ENCODE data around the gene AFP.
"Not testable (repeated sequence)": the region's sequence is repeated elsewhere in the genome, so short reads cannot be mapped to it uniquely, and the experiment has no call there.

AFP gene

GRCh38 chr4:73435984-73436383 is at the start of gene AFP:
TSS of gene AFP (plus strand) at chr4:73436221. CDS start at chr4:73436263, 42 bp downstream.
- Histone ChIP-seq H3K36me3 (ENCODE audit: control insufficient read depth, insufficient read depth, low read length) (no peaks in the 10 kb centered on the region), H3K4me3 (ENCODE audit: low read depth, low read length) (no peak within 1 kb of the TSS), H3K27ac (ENCODE audit: low read depth, low read length) (no peak within 1 kb of the TSS), H3K9me3 (ENCODE audit: control insufficient read depth, insufficient read depth, low read depth, low read length) (no peaks in the 10 kb centered on the region), H3K27me3 (ENCODE audit: control insufficient read depth, insufficient read depth, low read length) (no peaks in the 10 kb centered on the region), H3K4me1 (ENCODE audit: control insufficient read depth, insufficient read depth, low read length) (peaks cover 2% of the 10 kb centered on the region; the same call in 1 of the 2 replicates), H3K9ac (ENCODE audit: low read length) (no peak within 1 kb of the TSS)

GRCh38 chr4:73387552-73387951 is 48.5 kb upstream of the AFP start:
- H3K27me3 ChIP-seq (ENCODE audit: control insufficient read depth, insufficient read depth, low read length): no peaks in the 10 kb centered on the region
- no peaks in the 10 kb centered on the region for H3K9me3 ChIP-seq (ENCODE audit: control insufficient read depth, insufficient read depth, low read depth, low read length)
- no peaks in the 10 kb centered on the region for H3K4me1 ChIP-seq (ENCODE audit: control insufficient read depth, insufficient read depth, low read length)
- no peaks in the 10 kb centered on the region for H3K36me3 ChIP-seq (ENCODE audit: control insufficient read depth, insufficient read depth, low read length)
- H3K4me3 ChIP-seq (ENCODE audit: low read depth, low read length): no peak overlapping the region
- H3K27ac ChIP-seq (ENCODE audit: low read depth, low read length): no peak overlapping the region
- H3K9ac ChIP-seq (ENCODE audit: low read length): no peak overlapping the region

GRCh38 chr4:73388887-73389286 is 47.1 kb upstream of the AFP start:
- H3K27ac ChIP-seq (ENCODE audit: low read depth, low read length): no peak overlapping the region
- H3K9me3 ChIP-seq (ENCODE audit: control insufficient read depth, insufficient read depth, low read depth, low read length): no peaks in the 10 kb centered on the region
- H3K27me3 ChIP-seq (ENCODE audit: control insufficient read depth, insufficient read depth, low read length): no peaks in the 10 kb centered on the region
- no peaks in the 10 kb centered on the region for H3K36me3 ChIP-seq (ENCODE audit: control insufficient read depth, insufficient read depth, low read length)
- H3K4me1 ChIP-seq (ENCODE audit: control insufficient read depth, insufficient read depth, low read length): no peaks in the 10 kb centered on the region
- no peak overlapping the region for H3K4me3 ChIP-seq (ENCODE audit: low read depth, low read length)
- H3K9ac ChIP-seq (ENCODE audit: low read length): no peak overlapping the region

- H3K27ac ChIP-seq (ENCODE audit: low read depth, low read length); H3K4me1 ChIP-seq (ENCODE audit: control insufficient read depth, insufficient read depth, low read length); H3K36me3 ChIP-seq (ENCODE audit: control insufficient read depth, insufficient read depth, low read length); H3K27me3 ChIP-seq (ENCODE audit: control insufficient read depth, insufficient read depth, low read length); H3K4me3 ChIP-seq (ENCODE audit: low read depth, low read length); H3K9ac ChIP-seq (ENCODE audit: low read length); H3K9me3 ChIP-seq (ENCODE audit: control insufficient read depth, insufficient read depth, low read depth, low read length): not testable (repeated sequence)
Observed at GRCh38 chr4:73389663-73390062, 46.4 kb upstream of the AFP start.

GRCh38 chr4:73391774-73392173 is 44.2 kb upstream of the AFP start:
- H3K9ac ChIP-seq (ENCODE audit: low read length): no peak overlapping the region
- H3K27ac ChIP-seq (ENCODE audit: low read depth, low read length): no peak overlapping the region
- H3K4me1 ChIP-seq (ENCODE audit: control insufficient read depth, insufficient read depth, low read length): no peaks in the 10 kb centered on the region
- H3K27me3 ChIP-seq (ENCODE audit: control insufficient read depth, insufficient read depth, low read length): no peaks in the 10 kb centered on the region
- H3K36me3 ChIP-seq (ENCODE audit: control insufficient read depth, insufficient read depth, low read length): no peaks in the 10 kb centered on the region
- H3K9me3 ChIP-seq (ENCODE audit: control insufficient read depth, insufficient read depth, low read depth, low read length): no peaks in the 10 kb centered on the region
- H3K4me3 ChIP-seq (ENCODE audit: low read depth, low read length): no peak overlapping the region

GRCh38 chr4:73392936-73393335 is 43.1 kb upstream of the AFP start:
- Histone ChIP-seq H3K27ac (ENCODE audit: low read depth, low read length) (no peak overlapping the region), H3K9ac (ENCODE audit: low read length) (no peak overlapping the region), H3K4me1 (ENCODE audit: control insufficient read depth, insufficient read depth, low read length) (no peaks in the 10 kb centered on the region), H3K9me3 (ENCODE audit: control insufficient read depth, insufficient read depth, low read depth, low read length) (no peaks in the 10 kb centered on the region), H3K27me3 (ENCODE audit: control insufficient read depth, insufficient read depth, low read length) (no peaks in the 10 kb centered on the region), H3K4me3 (ENCODE audit: low read depth, low read length) (no peak overlapping the region), H3K36me3 (ENCODE audit: control insufficient read depth, insufficient read depth, low read length) (no peaks in the 10 kb centered on the region)

GRCh38 chr4:73396304-73396703 is 39.7 kb upstream of the AFP start:
- no peaks in the 10 kb centered on the region for H3K4me1 ChIP-seq (ENCODE audit: control insufficient read depth, insufficient read depth, low read length)
- no peaks in the 10 kb centered on the region for H3K27me3 ChIP-seq (ENCODE audit: control insufficient read depth, insufficient read depth, low read length)
- no peaks in the 10 kb centered on the region for H3K36me3 ChIP-seq (ENCODE audit: control insufficient read depth, insufficient read depth, low read length)
- no peak overlapping the region for H3K4me3 ChIP-seq (ENCODE audit: low read depth, low read length)
- no peaks in the 10 kb centered on the region for H3K9me3 ChIP-seq (ENCODE audit: control insufficient read depth, insufficient read depth, low read depth, low read length)
- no peak overlapping the region for H3K9ac ChIP-seq (ENCODE audit: low read length)
- H3K27ac ChIP-seq (ENCODE audit: low read depth, low read length): no peak overlapping the region

GRCh38 chr4:73396993-73397972 is 38.7 kb upstream of the AFP start:
- H3K36me3 ChIP-seq (ENCODE audit: control insufficient read depth, insufficient read depth, low read length): no peaks in the 10 kb centered on the region
- no peak overlapping the region for H3K9ac ChIP-seq (ENCODE audit: low read length)

GRCh38 chr4:73401412-73401811 is 34.6 kb upstream of the AFP start:
- Histone ChIP-seq H3K4me3 (ENCODE audit: low read depth, low read length) (no peak overlapping the region), H3K36me3 (ENCODE audit: control insufficient read depth, insufficient read depth, low read length) (no peaks in the 10 kb centered on the region), H3K27me3 (ENCODE audit: control insufficient read depth, insufficient read depth, low read length) (no peaks in the 10 kb centered on the region), H3K9ac (ENCODE audit: low read length) (no peak overlapping the region), H3K4me1 (ENCODE audit: control insufficient read depth, insufficient read depth, low read length) (no peaks in the 10 kb centered on the region), H3K27ac (ENCODE audit: low read depth, low read length) (no peak overlapping the region), H3K9me3 (ENCODE audit: control insufficient read depth, insufficient read depth, low read depth, low read length) (no peaks in the 10 kb centered on the region)

More at GRCh38 chr4:73396993-73397972, 38.7 kb upstream of the AFP start:
- Histone ChIP-seq H3K9me3 (ENCODE audit: control insufficient read depth, insufficient read depth, low read depth, low read length) (no peaks in the 10 kb centered on the region), H3K4me3 (ENCODE audit: low read depth, low read length) (no peak overlapping the region), H3K4me1 (ENCODE audit: control insufficient read depth, insufficient read depth, low read length) (no peaks in the 10 kb centered on the region), H3K27me3 (ENCODE audit: control insufficient read depth, insufficient read depth, low read length) (no peaks in the 10 kb centered on the region), H3K27ac (ENCODE audit: low read depth, low read length) (no peak overlapping the region)

GRCh38 chr4:73404042-73404441 is 32.0 kb upstream of the AFP start, which contains the start of gene ALB:
TSS of gene ALB (plus strand) at chr4:73404287. CDS start at chr4:73404328, 41 bp downstream.
- H3K27ac ChIP-seq (ENCODE audit: low read depth, low read length): no peak within 1 kb of the TSS
- no peaks in the 10 kb centered on the region for H3K27me3 ChIP-seq (ENCODE audit: control insufficient read depth, insufficient read depth, low read length)
- no peaks in the 10 kb centered on the region for H3K36me3 ChIP-seq (ENCODE audit: control insufficient read depth, insufficient read depth, low read length)
- H3K4me3 ChIP-seq (ENCODE audit: low read depth, low read length): no peak within 1 kb of the TSS
- no peaks in the 10 kb centered on the region for H3K4me1 ChIP-seq (ENCODE audit: control insufficient read depth, insufficient read depth, low read length)
- H3K9ac ChIP-seq (ENCODE audit: low read length): no peak within 1 kb of the TSS
- no peaks in the 10 kb centered on the region for H3K9me3 ChIP-seq (ENCODE audit: control insufficient read depth, insufficient read depth, low read depth, low read length)

- no peaks in the 10 kb centered on the region for H3K27me3 ChIP-seq (ENCODE audit: control insufficient read depth, insufficient read depth, low read length)
- no peak overlapping the region for H3K4me3 ChIP-seq (ENCODE audit: low read depth, low read length)
- no peak overlapping the region for H3K27ac ChIP-seq (ENCODE audit: low read depth, low read length)
- no peaks in the 10 kb centered on the region for H3K9me3 ChIP-seq (ENCODE audit: control insufficient read depth, insufficient read depth, low read depth, low read length)
- no peaks in the 10 kb centered on the region for H3K4me1 ChIP-seq (ENCODE audit: control insufficient read depth, insufficient read depth, low read length)
- H3K36me3 ChIP-seq (ENCODE audit: control insufficient read depth, insufficient read depth, low read length): no peaks in the 10 kb centered on the region
- no peak overlapping the region for H3K9ac ChIP-seq (ENCODE audit: low read length)
Observed at GRCh38 chr4:73404457-73404856, 31.6 kb upstream of the AFP start.

Data from HUES6 (cell line).